IPS-NIHi7 (cell line): ENCODE measurements around the gene CLGN.

Experiments
- DNase-seq: peaks from one replicate; pipeline ENCODE4 v3.0.0; 2012; ENCODE audit warnings: mixed read lengths; ENCODE audit errors: extremely low spot score

Gene CLGN

GRCh38 chr4:140382732-140383131 lies 44.7 kb downstream of the CLGN start:
- no peak for DNase-seq

- DNase-seq = no peak
Observed at GRCh38 chr4:140374130-140374477, 53.3 kb downstream of the CLGN start.

GRCh38 chr4:140373328-140374129 lies 53.9 kb downstream of the CLGN start, which contains the start of gene SCOC:
TSS of gene SCOC (plus strand) at chr4:140373646. CDS start at chr4:140379171, 5,525 bp downstream.
- DNase-seq = peak; percentile 99

GRCh38 chr4:140372751-140373327 lies 54.6 kb downstream of the CLGN start:
- DNase-seq = peak; percentile 9

- DNase-seq = no peak
Observed at GRCh38 chr4:140368686-140369085, 58.8 kb downstream of the CLGN start.

GRCh38 chr4:140367738-140368137 lies 59.7 kb downstream of the CLGN start:
- DNase-seq = no peak

GRCh38 chr4:140363558-140363957 lies 63.9 kb downstream of the CLGN start:
- no peak for DNase-seq

- DNase-seq = no peak
Observed at GRCh38 chr4:140363051-140363450, 64.4 kb downstream of the CLGN start.

GRCh38 chr4:140361099-140361498 lies 66.3 kb downstream of the CLGN start:
- no peak for DNase-seq

GRCh38 chr4:140359562-140360427 lies 67.7 kb downstream of the CLGN start:
- peak; percentile 70 for DNase-seq

- DNase-seq = no peak
Observed at GRCh38 chr4:140358281-140358680, 69.2 kb downstream of the CLGN start.

GRCh38 chr4:140357868-140358267 lies 69.6 kb downstream of the CLGN start:
- no peak for DNase-seq

- DNase-seq = no peak
Observed at GRCh38 chr4:140355288-140355687, 72.2 kb downstream of the CLGN start.

GRCh38 chr4:140353786-140354185 lies 73.7 kb downstream of the CLGN start:
- no peak for DNase-seq

- DNase-seq = no peak
Observed at GRCh38 chr4:140351093-140352075, 76.1 kb downstream of the CLGN start.

GRCh38 chr4:140349816-140350215 lies 77.6 kb downstream of the CLGN start:
- peak; percentile 28 for DNase-seq

GRCh38 chr4:140346136-140346535 lies 81.3 kb downstream of the CLGN start:
- DNase-seq = no peak

- peak; percentile 33 for DNase-seq
Observed at GRCh38 chr4:140344621-140345020, 82.8 kb downstream of the CLGN start.

- DNase-seq = no peak
Observed at GRCh38 chr4:140344101-140344500, 83.3 kb downstream of the CLGN start.

GRCh38 chr4:140343303-140343702 lies 84.1 kb downstream of the CLGN start:
- DNase-seq = peak; percentile 17

GRCh38 chr4:140342620-140343019 lies 84.8 kb downstream of the CLGN start:
- no peak for DNase-seq
